Measurements from ENCODE around the gene PDE10A. TPM values are rescaled to one million over a fixed set of nuclear protein-coding genes. Genes with fewer than 3 reads are reported as not detected.

The PDE10A gene
- total and polyA plus RNA-seq, 4 experiments from 2014 or later, result not detected

DNA sequence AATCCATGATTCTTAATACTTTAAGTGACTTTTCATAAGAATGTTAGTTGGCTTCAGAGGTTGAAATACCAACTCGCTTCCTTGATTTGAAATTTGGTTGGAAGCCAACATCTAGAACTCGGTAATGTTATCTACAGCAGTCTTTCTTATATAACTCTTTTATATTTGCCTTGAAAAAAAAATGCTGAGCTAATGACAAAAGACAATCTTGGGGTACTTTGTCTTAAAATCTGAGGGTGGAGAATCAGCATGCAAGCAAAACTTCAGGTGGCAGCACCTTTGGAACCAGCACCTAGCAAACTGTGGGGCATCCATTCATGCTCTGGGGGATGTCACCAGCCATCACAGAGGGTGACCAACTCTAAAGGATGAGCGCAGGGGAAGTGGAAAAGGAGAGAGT, 76.3 kb downstream of the PDE10A start:
- POLR2A ChIA-PET (ENCODE audit: partially characterized antibody), result no interaction called here

DNA sequence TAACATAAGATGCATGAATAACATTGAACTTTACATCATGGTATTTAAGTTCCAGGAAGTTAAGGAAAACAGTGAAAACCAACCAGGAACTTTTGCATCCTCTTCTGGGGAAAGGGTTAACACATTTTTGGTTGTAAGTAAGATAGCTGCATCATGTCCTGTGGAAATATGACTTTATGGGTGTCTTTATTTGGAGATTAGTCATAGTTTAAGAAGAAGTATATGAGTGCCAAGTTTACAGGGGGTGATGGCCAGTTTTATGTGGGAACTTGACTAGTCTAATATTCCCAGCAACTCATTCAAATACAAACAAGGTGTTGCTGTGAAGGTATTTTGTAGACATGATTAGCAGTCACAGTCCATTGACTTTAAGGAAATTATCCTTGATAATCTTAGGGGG, 78.0 kb downstream of the PDE10A start:
- POLR2A ChIA-PET (ENCODE audit: partially characterized antibody), result no interaction called here
- Mint-ChIP-seq H3K27me3 (peaks cover 0 to 2% of the 10 kb centered on the region in 2 donors), H3K36me3 (no peaks in the 10 kb centered on the region), H3K4me3 (no peak overlapping the region), H3K27ac (no peak overlapping the region), H3K9me3 (peaks cover 0 to 6% (median under 1%) of the 10 kb centered on the region in 8 donors), H3K4me1 (no peaks in the 10 kb centered on the region)
- DNase-seq, result no peak
- Histone ChIP-seq H3K4me3 (ENCODE audit: low read length in 2 of 2) (no peak overlapping the region), H3K9me3 (ENCODE audit: control insufficient read depth in 1 of 2, low read length in 2 of 2) (no peaks in the 10 kb centered on the region), H3K27ac (ENCODE audit: low read depth, low read length) (no peak overlapping the region), H3K36me3 (ENCODE audit: insufficient read depth, low read length) (no peaks in the 10 kb centered on the region), H3K27me3 (ENCODE audit: insufficient read depth, low read length) (no peaks in the 10 kb centered on the region), H3K4me1 (ENCODE audit: insufficient read depth, low read length) (no peaks in the 10 kb centered on the region)
- intact Hi-C loops (cut with micrococcal nuclease), result no loop called here
- CTCF ChIA-PET (ENCODE audit: partially characterized antibody), result no interaction called here

More for the DNA sequence above, 76.3 kb downstream of the PDE10A start:
- H3K27ac Mint-ChIP-seq, result no peak overlapping the region
- Histone ChIP-seq H3K9me3 (ENCODE audit: control insufficient read depth in 1 of 2, low read length in 2 of 2) (no peaks in the 10 kb centered on the region), H3K27me3 (ENCODE audit: insufficient read depth, low read length) (no peaks in the 10 kb centered on the region), H3K27ac (ENCODE audit: low read depth, low read length) (no peak overlapping the region), H3K36me3 (ENCODE audit: insufficient read depth, low read length) (no peaks in the 10 kb centered on the region), H3K4me1 (ENCODE audit: insufficient read depth, low read length) (no peaks in the 10 kb centered on the region), H3K4me3 (ENCODE audit: low read length in 2 of 2) (no peak overlapping the region)
- DNase-seq, result no peak
- CTCF ChIA-PET (ENCODE audit: partially characterized antibody), result no interaction called here
- H3K36me3 Mint-ChIP-seq, result no peaks in the 10 kb centered on the region
- no peaks in the 10 kb centered on the region for H3K4me1 Mint-ChIP-seq
- peaks cover 0 to 2% of the 10 kb centered on the region in 2 donors for H3K27me3 Mint-ChIP-seq
- intact Hi-C loops (cut with micrococcal nuclease), result no loop called here
- peaks cover 0 to 6% (median 2%) of the 10 kb centered on the region in 8 donors for H3K9me3 Mint-ChIP-seq
- no peak overlapping the region for H3K4me3 Mint-ChIP-seq

DNA sequence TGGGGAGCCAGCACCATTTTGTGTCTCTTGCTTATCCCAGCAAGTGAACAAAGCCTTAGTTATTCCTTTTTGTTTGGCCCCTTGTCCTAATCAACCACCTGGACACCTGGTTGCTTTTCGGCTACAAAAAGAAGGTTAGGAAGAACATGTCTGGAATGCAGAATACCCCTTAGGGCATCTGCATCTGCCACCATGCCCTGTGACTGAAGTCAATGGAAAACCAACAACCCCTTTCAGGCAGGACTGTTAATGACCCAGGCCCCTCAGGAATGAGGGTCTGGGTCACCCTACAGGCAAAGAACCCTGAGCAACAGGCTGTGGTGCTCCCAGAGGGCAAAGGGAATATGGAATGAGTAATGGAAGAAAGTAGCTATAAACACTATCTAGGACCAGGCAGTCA, 78.5 kb downstream of the PDE10A start:
- H3K36me3 Mint-ChIP-seq, result no peaks in the 10 kb centered on the region
- Histone ChIP-seq H3K27me3 (ENCODE audit: insufficient read depth, low read length) (no peaks in the 10 kb centered on the region), H3K4me3 (ENCODE audit: low read length in 2 of 2) (no peak overlapping the region), H3K4me1 (ENCODE audit: insufficient read depth, low read length) (no peaks in the 10 kb centered on the region), H3K9me3 (ENCODE audit: control insufficient read depth in 1 of 2, low read length in 2 of 2) (no peaks in the 10 kb centered on the region), H3K36me3 (ENCODE audit: insufficient read depth, low read length) (no peaks in the 10 kb centered on the region), H3K27ac (ENCODE audit: low read depth, low read length) (no peak overlapping the region)
- intact Hi-C loops (cut with micrococcal nuclease), result no loop called here
- peaks cover 0 to 2% of the 10 kb centered on the region in 2 donors for H3K27me3 Mint-ChIP-seq
- no peak overlapping the region for H3K27ac Mint-ChIP-seq
- ChIA-PET POLR2A (ENCODE audit: partially characterized antibody) (no interaction called here), CTCF (ENCODE audit: partially characterized antibody) (no interaction called here)
- H3K9me3 Mint-ChIP-seq, result peaks cover 0 to 6% (median under 1%) of the 10 kb centered on the region in 8 donors
- H3K4me3 Mint-ChIP-seq, result no peak overlapping the region
- DNase-seq, result no peak
- no peaks in the 10 kb centered on the region for H3K4me1 Mint-ChIP-seq

DNA sequence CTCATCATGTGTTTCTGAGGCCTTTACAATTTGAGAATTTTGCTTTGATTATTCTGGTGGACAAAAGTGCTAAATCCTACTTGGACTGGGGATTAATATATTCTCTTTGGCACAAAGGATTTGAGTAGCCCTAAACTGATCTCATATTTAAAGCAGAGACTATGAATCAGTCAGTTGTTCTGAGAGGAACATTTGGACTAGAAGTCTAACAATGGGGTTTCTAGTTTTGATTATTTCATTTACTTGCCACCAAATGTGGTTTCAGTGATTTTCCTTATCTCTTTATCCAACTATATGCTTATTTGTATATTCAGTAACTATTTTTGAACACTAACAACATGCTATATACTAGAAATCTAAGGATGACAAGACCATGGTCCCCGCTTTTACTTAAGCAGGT, 81.4 kb downstream of the PDE10A start:
- H3K9me3 Mint-ChIP-seq, result peaks cover 0 to 4% (median under 1%) of the 10 kb centered on the region in 8 donors
- H3K4me1 Mint-ChIP-seq, result no peaks in the 10 kb centered on the region
- H3K4me1 ChIP-seq (ENCODE audit: insufficient read depth, low read length), result no peaks in the 10 kb centered on the region
- H3K4me3 Mint-ChIP-seq, result no peak overlapping the region
- no peak overlapping the region for H3K27ac Mint-ChIP-seq
- intact Hi-C loops (cut with micrococcal nuclease), result no loop called here
- no peaks in the 10 kb centered on the region for H3K27me3 Mint-ChIP-seq
- no peak for DNase-seq
- no peaks in the 10 kb centered on the region for H3K36me3 ChIP-seq (ENCODE audit: insufficient read depth, low read length)
- H3K27ac ChIP-seq (ENCODE audit: low read depth, low read length), result no peak overlapping the region
- ChIA-PET POLR2A (ENCODE audit: partially characterized antibody) (no interaction called here), CTCF (ENCODE audit: partially characterized antibody) (no interaction called here)
- no peaks in the 10 kb centered on the region for H3K9me3 ChIP-seq (ENCODE audit: control insufficient read depth in 1 of 2, low read length in 2 of 2)
- no peaks in the 10 kb centered on the region for H3K36me3 Mint-ChIP-seq
- H3K27me3 ChIP-seq (ENCODE audit: insufficient read depth, low read length), result no peaks in the 10 kb centered on the region
- H3K4me3 ChIP-seq (ENCODE audit: low read length in 2 of 2), result no peak overlapping the region

DNA sequence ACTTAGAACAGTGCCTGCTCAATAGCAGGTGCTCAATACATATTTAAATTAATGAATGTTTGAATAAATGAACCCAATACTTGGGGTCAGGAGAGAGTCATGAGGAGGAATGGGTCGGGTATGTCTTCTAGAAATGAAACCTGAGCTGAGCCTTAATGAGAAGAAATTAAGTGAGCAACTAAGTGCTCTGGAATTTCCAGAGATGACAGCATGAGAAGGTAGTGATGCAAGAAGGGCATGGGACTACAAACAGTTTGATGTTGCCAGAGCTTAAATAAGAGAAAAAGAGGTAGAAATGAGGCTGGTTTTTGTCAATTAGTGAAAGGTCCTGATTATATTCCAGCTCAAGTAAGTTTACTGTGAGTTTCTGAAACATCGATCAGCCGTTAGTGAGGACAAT, 82.9 kb downstream of the PDE10A start:
- Mint-ChIP-seq H3K9me3 (peaks cover 0 to 4% (median 0%) of the 10 kb centered on the region in 8 donors), H3K4me3 (no peak overlapping the region), H3K36me3 (no peaks in the 10 kb centered on the region), H3K27ac (no peak overlapping the region), H3K27me3 (no peaks in the 10 kb centered on the region), H3K4me1 (no peaks in the 10 kb centered on the region)
- H3K4me3 ChIP-seq (ENCODE audit: low read length in 2 of 2), result no peak overlapping the region
- H3K4me1 ChIP-seq (ENCODE audit: insufficient read depth, low read length), result no peaks in the 10 kb centered on the region
- no peaks in the 10 kb centered on the region for H3K27me3 ChIP-seq (ENCODE audit: insufficient read depth, low read length)
- no peak overlapping the region for H3K27ac ChIP-seq (ENCODE audit: low read depth, low read length)
- intact Hi-C loops (cut with micrococcal nuclease), result no loop called here
- DNase-seq, result no peak
- ChIA-PET POLR2A (ENCODE audit: partially characterized antibody) (no interaction called here), CTCF (ENCODE audit: partially characterized antibody) (no interaction called here)
- H3K9me3 ChIP-seq (ENCODE audit: control insufficient read depth in 1 of 2, low read length in 2 of 2), result no peaks in the 10 kb centered on the region
- no peaks in the 10 kb centered on the region for H3K36me3 ChIP-seq (ENCODE audit: insufficient read depth, low read length)

DNA sequence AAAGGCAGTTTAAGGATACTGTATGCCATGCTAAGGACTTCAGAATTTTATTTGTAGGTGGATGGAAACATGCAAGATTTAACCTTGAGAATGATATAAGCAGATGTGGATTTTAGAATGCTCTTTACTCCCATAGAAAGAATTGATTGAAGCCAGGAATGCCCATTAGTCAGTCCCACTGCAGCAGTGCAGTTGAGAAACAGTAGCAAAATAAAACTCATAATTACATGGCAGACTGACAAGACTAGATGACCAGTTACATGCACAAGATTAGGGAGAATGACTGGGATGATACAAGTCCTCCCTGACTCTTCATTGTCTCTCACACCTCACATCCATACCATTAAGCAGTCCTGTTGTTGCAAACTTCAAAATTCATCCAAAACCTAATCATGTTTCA, 83.9 kb downstream of the PDE10A start:
- Mint-ChIP-seq H3K9me3 (no peaks in the 10 kb centered on the region), H3K27me3 (no peaks in the 10 kb centered on the region), H3K4me3 (no peak overlapping the region), H3K4me1 (no peaks in the 10 kb centered on the region), H3K36me3 (no peaks in the 10 kb centered on the region), H3K27ac (no peak overlapping the region)
- no peaks in the 10 kb centered on the region for H3K9me3 ChIP-seq (ENCODE audit: control insufficient read depth in 1 of 2, low read length in 2 of 2)
- no peak for DNase-seq
- H3K27ac ChIP-seq (ENCODE audit: low read depth, low read length), result no peak overlapping the region
- H3K36me3 ChIP-seq (ENCODE audit: insufficient read depth, low read length), result no peaks in the 10 kb centered on the region
- POLR2A ChIA-PET (ENCODE audit: partially characterized antibody), result no interaction called here
- H3K4me1 ChIP-seq (ENCODE audit: insufficient read depth, low read length), result no peaks in the 10 kb centered on the region
- H3K4me3 ChIP-seq (ENCODE audit: low read length in 2 of 2), result no peak overlapping the region
- intact Hi-C loops (cut with micrococcal nuclease), result no loop called here
- CTCF ChIA-PET (ENCODE audit: partially characterized antibody), result no interaction called here
- H3K27me3 ChIP-seq (ENCODE audit: insufficient read depth, low read length), result no peaks in the 10 kb centered on the region

DNA sequence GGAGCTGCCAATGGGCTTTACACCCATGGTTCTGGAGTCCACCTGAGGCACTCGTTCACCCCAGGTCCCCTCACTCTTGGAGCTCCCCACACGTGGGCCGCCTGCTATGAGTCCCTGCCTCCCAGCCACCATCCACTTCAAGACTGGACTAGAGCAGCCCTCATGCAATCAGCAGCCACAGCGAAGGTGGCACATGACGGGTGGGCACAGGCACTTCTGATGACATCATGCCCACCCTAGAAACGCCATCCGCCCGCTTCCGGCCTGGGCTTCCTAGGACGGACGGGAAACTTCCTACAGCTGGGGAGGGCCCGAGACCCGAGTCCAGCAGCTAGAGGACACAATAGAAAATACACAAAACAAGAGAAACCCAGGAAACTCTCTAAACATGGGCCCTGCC, 85.5 kb downstream of the PDE10A start:
- H3K36me3 Mint-ChIP-seq, result no peaks in the 10 kb centered on the region
- CTCF ChIA-PET (ENCODE audit: partially characterized antibody), result no interaction called here
- H3K9me3 ChIP-seq (ENCODE audit: control insufficient read depth in 1 of 2, low read length in 2 of 2), result no peaks in the 10 kb centered on the region
- no peaks in the 10 kb centered on the region for H3K27me3 Mint-ChIP-seq
- no peak overlapping the region for H3K27ac Mint-ChIP-seq
- no peak overlapping the region for H3K4me3 Mint-ChIP-seq
- H3K9me3 Mint-ChIP-seq, result peaks cover 0 to 2% (median 0%) of the 10 kb centered on the region in 8 donors
- no peaks in the 10 kb centered on the region for H3K27me3 ChIP-seq (ENCODE audit: insufficient read depth, low read length)
- no peaks in the 10 kb centered on the region for H3K4me1 ChIP-seq (ENCODE audit: insufficient read depth, low read length)
- no peak overlapping the region for H3K4me3 ChIP-seq (ENCODE audit: low read length in 2 of 2)
- H3K4me1 Mint-ChIP-seq, result no peaks in the 10 kb centered on the region
- H3K27ac ChIP-seq (ENCODE audit: low read depth, low read length), result no peak overlapping the region
- intact Hi-C loops (cut with micrococcal nuclease), result no loop called here
- H3K36me3 ChIP-seq (ENCODE audit: insufficient read depth, low read length), result no peaks in the 10 kb centered on the region
- POLR2A ChIA-PET (ENCODE audit: partially characterized antibody), result no interaction called here
- no peak for DNase-seq

DNA sequence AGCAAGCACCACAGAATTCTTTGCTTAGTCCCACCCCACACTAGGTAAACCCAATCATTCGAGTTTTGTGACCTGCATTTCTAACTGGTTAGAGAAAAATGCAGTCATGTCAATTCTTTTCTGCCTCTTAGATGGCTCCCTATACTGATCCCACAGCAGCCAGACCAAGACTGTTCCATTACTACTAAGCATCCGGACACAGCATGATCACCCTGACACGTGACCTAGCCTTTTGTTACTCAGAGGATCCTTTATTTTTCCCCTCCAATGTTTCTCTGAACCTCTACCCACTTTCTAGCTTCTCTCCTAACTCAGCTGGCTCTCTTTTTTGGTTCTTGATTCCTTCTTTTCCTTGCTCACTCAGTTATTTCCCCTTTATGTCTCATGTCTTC, 87.9 kb downstream of the PDE10A start:
- no peak for DNase-seq
- ChIA-PET CTCF (ENCODE audit: partially characterized antibody) (no interaction called here), POLR2A (ENCODE audit: partially characterized antibody) (no interaction called here)
- H3K27ac ChIP-seq (ENCODE audit: low read depth, low read length), result no peak overlapping the region
- no peaks in the 10 kb centered on the region for H3K4me1 Mint-ChIP-seq
- no peak overlapping the region for H3K4me3 ChIP-seq (ENCODE audit: low read length in 2 of 2)
- H3K4me1 ChIP-seq (ENCODE audit: insufficient read depth, low read length), result no peaks in the 10 kb centered on the region
- H3K27ac Mint-ChIP-seq, result no peak overlapping the region
- H3K36me3 Mint-ChIP-seq, result no peaks in the 10 kb centered on the region
- no peaks in the 10 kb centered on the region for H3K36me3 ChIP-seq (ENCODE audit: insufficient read depth, low read length)
- H3K4me3 Mint-ChIP-seq, result no peak overlapping the region
- no peaks in the 10 kb centered on the region for H3K9me3 ChIP-seq (ENCODE audit: control insufficient read depth in 1 of 2, low read length in 2 of 2)
- H3K9me3 Mint-ChIP-seq, result peaks cover 0 to 2% (median 0%) of the 10 kb centered on the region in 8 donors
- H3K27me3 ChIP-seq (ENCODE audit: insufficient read depth, low read length), result no peaks in the 10 kb centered on the region
- no peaks in the 10 kb centered on the region for H3K27me3 Mint-ChIP-seq
- intact Hi-C loops (cut with micrococcal nuclease), result no loop called here
